Measurements from ENCODE around the gene NR4A3.
A peak's percentile ranks its signal among the peaks of the same experiment; 100 is the strongest.

Gene NR4A3

GRCh38 chr9:99801775-99802174 lies 19.9 kb upstream of the NR4A3 start:
- H3K79me2 ChIP-seq (ENCODE audit: low read length): no peaks in the 10 kb centered on the region
- H3K9ac ChIP-seq (ENCODE audit: low read length): no peak overlapping the region
- H3K36me3 ChIP-seq (replicated peaks; ENCODE audit: low read depth, low read length): no peaks in the 10 kb centered on the region
- H3K4me3 ChIP-seq (ENCODE audit: low read length): no peak overlapping the region
- 0 out of 2 replicates have a peak, but pooled peaks cover 4% of the 10 kb centered on the region for H3K4me1 ChIP-seq (ENCODE audit: low read length)
- no peak overlapping the region for H3K4me2 ChIP-seq (ENCODE audit: low read length)
- no peaks in the 10 kb centered on the region for H4K20me1 ChIP-seq (ENCODE audit: insufficient read depth, low read length)
- H3K27ac ChIP-seq (ENCODE audit: low read length): no peak overlapping the region
- TF ChIP-seq EZH2phosphoT487 (IDR thresholded peaks at IDR 0.05; ENCODE audit: low read depth) (no peak), CTCF (IDR thresholded peaks at IDR 0.05; ENCODE audit: low read depth, low read length) (no peak)
- no peaks in the 10 kb centered on the region for H3K9me3 ChIP-seq (ENCODE audit: insufficient read depth, low read length)
- H3K27me3 ChIP-seq (ENCODE audit: low read depth, low read length): no peaks in the 10 kb centered on the region
- H2AFZ ChIP-seq (ENCODE audit: low read depth, low read length): no peak overlapping the region

GRCh38 chr9:99803694-99804093 lies 18.0 kb upstream of the NR4A3 start:
- H3K4me3 ChIP-seq (ENCODE audit: low read length): no peak overlapping the region
- no peak overlapping the region for H3K27ac ChIP-seq (ENCODE audit: low read length)
- no peak overlapping the region for H3K4me2 ChIP-seq (ENCODE audit: low read length)
- no peaks in the 10 kb centered on the region; the same call in 1 of the 2 replicates for H3K79me2 ChIP-seq (ENCODE audit: low read length)
- H3K36me3 ChIP-seq (replicated peaks; ENCODE audit: low read depth, low read length): no peaks in the 10 kb centered on the region
- TF ChIP-seq EZH2phosphoT487 (IDR thresholded peaks at IDR 0.05; ENCODE audit: low read depth) (no peak), CTCF (IDR thresholded peaks at IDR 0.05; ENCODE audit: low read depth, low read length) (no peak)
- no peaks in the 10 kb centered on the region for H4K20me1 ChIP-seq (ENCODE audit: insufficient read depth, low read length)
- no peaks in the 10 kb centered on the region for H3K9me3 ChIP-seq (ENCODE audit: insufficient read depth, low read length)
- H3K9ac ChIP-seq (ENCODE audit: low read length): no peak overlapping the region
- no peaks in the 10 kb centered on the region for H3K27me3 ChIP-seq (ENCODE audit: low read depth, low read length)
- peaks cover 7% of the 10 kb centered on the region for H3K4me1 ChIP-seq (ENCODE audit: low read length)
- H2AFZ ChIP-seq (ENCODE audit: low read depth, low read length): no peak overlapping the region

GRCh38 chr9:99807276-99807852 lies 14.3 kb upstream of the NR4A3 start:
- Histone ChIP-seq H4K20me1 (ENCODE audit: insufficient read depth, low read length) (no peaks in the 10 kb centered on the region), H2AFZ (ENCODE audit: low read depth, low read length) (no peak overlapping the region), H3K27ac (ENCODE audit: low read length) (no peak overlapping the region)

DNA sequence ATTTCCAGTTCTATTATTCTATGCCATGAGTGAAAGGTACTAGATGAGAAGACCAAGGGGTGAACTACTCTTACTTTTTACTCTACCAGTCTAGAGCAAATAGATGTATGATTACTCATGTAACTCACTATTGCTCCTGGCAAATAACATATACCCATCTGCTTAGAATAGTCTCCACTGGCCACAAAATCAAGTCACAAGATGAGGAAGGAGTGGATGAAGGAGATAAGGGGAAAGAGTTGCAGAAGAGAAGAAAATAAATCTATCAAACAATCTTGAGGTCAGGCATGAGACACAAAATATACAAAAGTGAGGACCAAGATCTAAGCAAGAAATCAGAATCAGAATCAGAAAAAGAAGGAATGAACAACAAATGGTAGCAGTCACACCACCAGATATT lies 13.7 kb upstream of the NR4A3 start:
- TF ChIP-seq EZH2phosphoT487 (IDR thresholded peaks at IDR 0.05; ENCODE audit: low read depth) (no peak), CTCF (IDR thresholded peaks at IDR 0.05; ENCODE audit: low read depth, low read length) (no peak)
- Histone ChIP-seq H3K9ac (ENCODE audit: low read length) (no peak overlapping the region), H2AFZ (ENCODE audit: low read depth, low read length) (no peak overlapping the region), H3K9me3 (ENCODE audit: insufficient read depth, low read length) (no peaks in the 10 kb centered on the region), H3K4me3 (ENCODE audit: low read length) (no peak overlapping the region), H3K27ac (ENCODE audit: low read length) (no peak overlapping the region), H3K4me1 (ENCODE audit: low read length) (peaks cover 25% of the 10 kb centered on the region), H4K20me1 (ENCODE audit: insufficient read depth, low read length) (no peaks in the 10 kb centered on the region), H3K27me3 (ENCODE audit: low read depth, low read length) (no peaks in the 10 kb centered on the region), H3K79me2 (ENCODE audit: low read length) (peaks cover 19% of the 10 kb centered on the region), H3K36me3 (replicated peaks; ENCODE audit: low read depth, low read length) (peaks cover 3% of the 10 kb centered on the region), H3K4me2 (ENCODE audit: low read length) (no peak overlapping the region)

More at GRCh38 chr9:99807276-99807852, 14.3 kb upstream of the NR4A3 start:
- peaks cover 25% of the 10 kb centered on the region for H3K4me1 ChIP-seq (ENCODE audit: low read length)
- H3K9me3 ChIP-seq (ENCODE audit: insufficient read depth, low read length): no peaks in the 10 kb centered on the region
- H3K9ac ChIP-seq (ENCODE audit: low read length): no peak overlapping the region
- H3K79me2 ChIP-seq (ENCODE audit: low read length): peaks cover 14% of the 10 kb centered on the region
- no peaks in the 10 kb centered on the region for H3K27me3 ChIP-seq (ENCODE audit: low read depth, low read length)
- TF ChIP-seq EZH2phosphoT487 (IDR thresholded peaks at IDR 0.05; ENCODE audit: low read depth) (no peak), CTCF (IDR thresholded peaks at IDR 0.05; ENCODE audit: low read depth, low read length) (peak; percentile 82)
- H3K36me3 ChIP-seq (replicated peaks; ENCODE audit: low read depth, low read length): peaks cover 3% of the 10 kb centered on the region
- H3K4me2 ChIP-seq (ENCODE audit: low read length): peak overlapping the region; percentile 36
- H3K4me3 ChIP-seq (ENCODE audit: low read length): no peak overlapping the region

Data from OCI-LY3 (cell line).